ENCODE results near the gene DENND11.

- TF ChIP-seq CTCF (IDR thresholded peaks at IDR 0.05 in 4 of 5, conservative IDR thresholded peaks at IDR 0.05 in 1 of 5) (no peak), POLR2A (IDR thresholded peaks at IDR 0.05) (no peak)
These were observed 8.9 kb downstream of the DENND11 start for GRCh38 chr7:141693082-141693481.
